Stomach (tissue), 9 donors: ENCODE data around the gene MTHFR. TPM values are rescaled to one million over a fixed set of nuclear protein-coding genes. Genes with fewer than 3 reads are reported as not detected.

Source experiments
- DNase-seq, 2 donors: peaks; one replicate each; pipeline versions ENCODE4 v3.0.0 to v3.0.0-alpha.2; 2013 to 2019
- H3K27ac ChIP-seq, 5 donors: fragments of 200-600 bp in 4 of 5; sonication (generic) in 4 of 5; one replicate each; pipeline ENCODE4 v1.5.1; 2013 to 2019; ENCODE audit warnings: mild to moderate bottlenecking in 1 of 5, moderate library complexity in 1 of 5
- H3K27me3 ChIP-seq, 3 donors: fragments of 200-600 bp; sonication (generic); one replicate each; pipeline ENCODE4 v1.5.1; 2017 to 2019; ENCODE audit warnings: mixed run types in 1 of 3
- H3K36me3 ChIP-seq, 4 donors: fragments of 200-600 bp; sonication (generic); 1 replicate in 3 of 4; 2 replicates in 1 of 4; pipeline ENCODE4 v1.5.1; 2016 to 2019
- H3K4me1 ChIP-seq, 4 donors: fragments of 200-600 bp; sonication (generic); one replicate each; pipeline ENCODE4 v1.5.1; 2016 to 2019
- H3K4me3 ChIP-seq, 4 donors: fragments of 200-600 bp; sonication (generic) in 3 of 4; one replicate each; pipeline ENCODE4 v1.5.1; 2016 to 2019; ENCODE audit warnings: mild to moderate bottlenecking in 1 of 4
- H3K9me3 ChIP-seq, 4 donors: fragments of 200-600 bp; sonication (generic); one replicate each; pipeline ENCODE4 v1.5.1; 2016 to 2019
- EP300 ChIP-seq: sonication (generic); formaldehyde crosslinking; IDR thresholded peaks from one replicate; pipeline ENCODE4 v1.6.1; 2017; ENCODE audit warnings: antibody characterized with exemption
- POLR2A ChIP-seq, 4 donors: fragments of 450-650 bp; IDR thresholded peaks; one replicate each; pipeline ENCODE4 v1.6.1; 2016; ENCODE audit warnings: antibody characterized with exemption in 4 of 4, control low read depth in 2 of 4, mild to moderate bottlenecking in 1 of 4, moderate library complexity in 1 of 4
- POLR2AphosphoS5 ChIP-seq, 3 donors: sonication (generic); formaldehyde crosslinking; IDR thresholded peaks; one replicate each; pipeline ENCODE4 v1.6.1; 2016; ENCODE audit warnings: antibody characterized with exemption in 3 of 3
- WGBS, 5 donors: extraction: QIAGEN DNeasy Blood & Tissue Kit in 3 of 5; methylation state at CpG; one replicate each; pipeline versions ENCODE4 v1.1.5 to v1.1.7; 2013 to 2018; 5-methylcytosine and 5-hydroxymethylcytosine counted together
- intact Hi-C: fragments of 100-400 bp; cut with DNase I; formaldehyde crosslinking; loops from one replicate; pipeline ENCODE4 v1.15.1; 2023; ENCODE audit warnings: low total_unique reads
- polyA plus RNA-seq, 3 donors: library from polyadenylated mRNA; stranded (reverse); fragments of 200-250 nt; gene quantifications; one replicate each; pipeline ENCODE4 v1.2.3, GENCODE V29; 2013
- total RNA-seq, 5 donors: library from RNA; depleted of rRNA; stranded (reverse); fragments of >200 nt; gene quantifications; one replicate each; pipeline versions ENCODE4 v1.1.0 to v1.2.3, GENCODE V29; 2014 to 2016
- TF ChIP-seq, protein P1 (sequence below), 7 experiments: fragments of 450-650 bp in 4 of 7; fragments of 200-600 bp in 3 of 7; sonication (generic) in 3 of 7; IDR thresholded peaks; one replicate each; pipeline ENCODE4 v1.5.1; 2016 to 2019; ENCODE audit warnings: antibody characterized with exemption in 7 of 7, control low read depth in 2 of 7, mild to moderate bottlenecking in 1 of 7
- donor health status: healthy with polysubstance abuse.
- donor health status: Bipolar disorder and iron deficiency.
- donor health status: healthy.

MTHFR gene
- total and polyA plus RNA-seq, 8 donors = 5.3 to 171 (median 49.1) TPM

GRCh38 chr1:11802973-11803885, 2.5 kb downstream of the MTHFR start:
- intact Hi-C loops = no loop called here
- WGBS, 5 donors = 11 to 15% (median 13%) methylated on average over 12 to 28 of the region's 28 CpGs

GRCh38 chr1:11802616-11802972, 3.2 kb downstream of the MTHFR start:
- WGBS, 5 donors = 27 to 39% (median 37%) methylated on average over 6 of the region's 6 CpGs
- Histone ChIP-seq H3K9me3 (no peaks in the 10 kb centered on the region), H3K4me3 (peak overlapping the region; percentile 43 to 82 (median 60)), H3K36me3 (peaks cover 14 to 40% (median 37%) of the 10 kb centered on the region in 4 donors), H3K27ac (peak overlapping the region; percentile 97 to 99 (median 99)), H3K4me1 (peaks cover 55 to 65% (median 65%) of the 10 kb centered on the region in 4 donors), H3K27me3 (no peaks in the 10 kb centered on the region)
- DNase-seq = peak in 1 of 2 donors; percentile 54
- TF ChIP-seq EP300 (no peak), POLR2A (IDR thresholded peaks at IDR 0.05) (no peak), POLR2AphosphoS5 (IDR thresholded peaks at IDR 0.05) (no peak)
- TF ChIP-seq, protein P1, sequence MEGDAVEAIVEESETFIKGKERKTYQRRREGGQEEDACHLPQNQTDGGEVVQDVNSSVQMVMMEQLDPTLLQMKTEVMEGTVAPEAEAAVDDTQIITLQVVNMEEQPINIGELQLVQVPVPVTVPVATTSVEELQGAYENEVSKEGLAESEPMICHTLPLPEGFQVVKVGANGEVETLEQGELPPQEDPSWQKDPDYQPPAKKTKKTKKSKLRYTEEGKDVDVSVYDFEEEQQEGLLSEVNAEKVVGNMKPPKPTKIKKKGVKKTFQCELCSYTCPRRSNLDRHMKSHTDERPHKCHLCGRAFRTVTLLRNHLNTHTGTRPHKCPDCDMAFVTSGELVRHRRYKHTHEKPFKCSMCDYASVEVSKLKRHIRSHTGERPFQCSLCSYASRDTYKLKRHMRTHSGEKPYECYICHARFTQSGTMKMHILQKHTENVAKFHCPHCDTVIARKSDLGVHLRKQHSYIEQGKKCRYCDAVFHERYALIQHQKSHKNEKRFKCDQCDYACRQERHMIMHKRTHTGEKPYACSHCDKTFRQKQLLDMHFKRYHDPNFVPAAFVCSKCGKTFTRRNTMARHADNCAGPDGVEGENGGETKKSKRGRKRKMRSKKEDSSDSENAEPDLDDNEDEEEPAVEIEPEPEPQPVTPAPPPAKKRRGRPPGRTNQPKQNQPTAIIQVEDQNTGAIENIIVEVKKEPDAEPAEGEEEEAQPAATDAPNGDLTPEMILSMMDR (IDR thresholded peaks at IDR 0.05) = no peak
- intact Hi-C loops = no loop called here

More at GRCh38 chr1:11802973-11803885, 2.5 kb downstream of the MTHFR start:
- peaks cover 58 to 72% (median 67%) of the 10 kb centered on the region in 4 donors for H3K4me1 ChIP-seq
- TF ChIP-seq POLR2A (IDR thresholded peaks at IDR 0.05) = peak in 1 of 4 donors; percentile 21
- TF ChIP-seq, protein P1 (IDR thresholded peaks at IDR 0.05) = no peak
- peak; percentile 60 to 86 (median 76) for TF ChIP-seq POLR2AphosphoS5 (IDR thresholded peaks at IDR 0.05)
- TF ChIP-seq EP300 = no peak
- peak; percentile 89 to 97 for DNase-seq
- peaks cover 14 to 35% (median 34%) of the 10 kb centered on the region in 4 donors for H3K36me3 ChIP-seq
- H3K27ac ChIP-seq = peak overlapping the region; percentile 97 to 99 (median 99)
- H3K9me3 ChIP-seq = no peaks in the 10 kb centered on the region
- peak overlapping the region; percentile 43 to 82 (median 60) for H3K4me3 ChIP-seq
- no peaks in the 10 kb centered on the region for H3K27me3 ChIP-seq

DNA sequence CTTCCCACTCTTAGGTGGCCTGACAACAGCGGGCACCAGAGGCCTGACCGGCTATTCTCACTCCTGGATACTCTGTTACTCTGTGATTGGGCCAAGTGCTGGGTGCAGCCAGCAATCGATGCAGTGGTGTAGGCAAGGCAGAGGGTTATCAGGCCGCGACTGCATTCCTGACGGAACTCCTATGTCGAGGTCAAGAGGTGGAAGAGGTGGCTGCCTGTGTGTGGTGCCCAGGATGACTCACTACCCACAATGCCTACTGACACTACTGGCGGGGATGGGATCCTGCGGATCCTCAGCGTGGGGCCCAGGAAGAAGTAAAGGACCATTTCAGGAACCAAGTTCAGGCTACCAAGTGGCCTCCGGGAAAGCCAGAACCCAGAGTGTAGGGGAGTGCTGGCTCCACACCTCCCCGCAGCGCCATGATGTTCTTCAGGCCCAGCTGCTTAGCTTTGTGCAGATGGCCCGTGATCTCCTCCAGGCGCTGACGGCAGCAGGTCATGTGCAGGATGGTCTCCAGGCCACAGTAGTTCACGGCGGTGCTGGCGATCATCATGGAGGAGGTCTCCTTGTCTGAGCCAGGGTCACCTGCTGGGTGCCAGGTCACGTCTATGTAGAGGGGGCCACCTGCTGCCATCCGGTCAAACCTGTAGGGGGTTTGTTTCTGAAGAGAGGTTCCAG, 4.9 kb downstream of the MTHFR start:
- Histone ChIP-seq H3K4me1 (peaks cover 44 to 63% (median 55%) of the 10 kb centered on the region in 4 donors), H3K9me3 (no peaks in the 10 kb centered on the region), H3K4me3 (peak overlapping the region in 2 of 4 donors; percentile 63 to 82), H3K27ac (peak overlapping the region in 4 of 5 donors; percentile 25 to 99 (median 66)), H3K36me3 (peaks cover 18 to 57% (median 46%) of the 10 kb centered on the region in 4 donors), H3K27me3 (no peaks in the 10 kb centered on the region)
- no peak for TF ChIP-seq EP300
- TF ChIP-seq POLR2AphosphoS5 (IDR thresholded peaks at IDR 0.05) = no peak
- no peak for TF ChIP-seq POLR2A (IDR thresholded peaks at IDR 0.05)
- TF ChIP-seq, protein P1 (IDR thresholded peaks at IDR 0.05) = no peak
- 70 to 87% (median 82%) methylated on average over 19 to 21 of the region's 21 CpGs for WGBS, 5 donors
- intact Hi-C loops = no loop called here
- DNase-seq = no peak

DNA sequence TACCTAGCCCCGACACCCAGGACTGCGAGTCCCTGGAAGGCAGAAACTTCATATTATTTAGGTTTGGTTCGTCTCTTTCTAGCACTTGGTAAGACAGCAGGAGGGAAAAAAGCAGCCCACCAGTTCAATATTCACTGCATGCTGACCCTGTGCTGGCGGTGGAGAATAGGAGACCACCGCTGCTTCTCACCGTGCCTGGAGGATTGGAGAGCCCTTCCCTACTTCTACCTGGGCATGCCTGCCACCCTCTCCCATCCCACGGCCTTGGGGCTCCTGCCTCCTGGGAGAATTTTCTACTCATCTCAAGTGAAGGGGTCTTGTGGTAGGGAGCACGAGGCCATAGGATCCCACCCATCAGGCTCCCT, 5.4 kb downstream of the MTHFR start:
- H3K9me3 ChIP-seq = no peaks in the 10 kb centered on the region
- no peak overlapping the region for H3K4me3 ChIP-seq
- intact Hi-C loops = no loop called here
- H3K27ac ChIP-seq = peak overlapping the region in 4 of 5 donors; percentile 25 to 99 (median 66)
- H3K36me3 ChIP-seq = peaks cover 22 to 62% (median 51%) of the 10 kb centered on the region in 4 donors
- H3K27me3 ChIP-seq = no peaks in the 10 kb centered on the region
- DNase-seq = no peak
- TF ChIP-seq EP300 (no peak), POLR2AphosphoS5 (IDR thresholded peaks at IDR 0.05) (no peak), POLR2A (IDR thresholded peaks at IDR 0.05) (no peak)
- TF ChIP-seq, protein P1 (IDR thresholded peaks at IDR 0.05) = no peak
- H3K4me1 ChIP-seq = peaks cover 44 to 64% (median 55%) of the 10 kb centered on the region in 4 donors
- WGBS, 5 donors = 91 to 98% (median 95%) methylated on average over 8 of the region's 8 CpGs
